ENCODE results near the gene CLEC18B. TPM values are rescaled to one million over a fixed set of nuclear protein-coding genes. Genes with fewer than 3 reads are reported as not detected.
A peak's percentile ranks its signal among the peaks of the same experiment; 100 is the strongest.

CLEC18B gene
- total and polyA plus RNA-seq, 2 of the 4 experiments (the other 2 are of a cell fraction): 0.17 TPM; not detected in 1

DNA sequence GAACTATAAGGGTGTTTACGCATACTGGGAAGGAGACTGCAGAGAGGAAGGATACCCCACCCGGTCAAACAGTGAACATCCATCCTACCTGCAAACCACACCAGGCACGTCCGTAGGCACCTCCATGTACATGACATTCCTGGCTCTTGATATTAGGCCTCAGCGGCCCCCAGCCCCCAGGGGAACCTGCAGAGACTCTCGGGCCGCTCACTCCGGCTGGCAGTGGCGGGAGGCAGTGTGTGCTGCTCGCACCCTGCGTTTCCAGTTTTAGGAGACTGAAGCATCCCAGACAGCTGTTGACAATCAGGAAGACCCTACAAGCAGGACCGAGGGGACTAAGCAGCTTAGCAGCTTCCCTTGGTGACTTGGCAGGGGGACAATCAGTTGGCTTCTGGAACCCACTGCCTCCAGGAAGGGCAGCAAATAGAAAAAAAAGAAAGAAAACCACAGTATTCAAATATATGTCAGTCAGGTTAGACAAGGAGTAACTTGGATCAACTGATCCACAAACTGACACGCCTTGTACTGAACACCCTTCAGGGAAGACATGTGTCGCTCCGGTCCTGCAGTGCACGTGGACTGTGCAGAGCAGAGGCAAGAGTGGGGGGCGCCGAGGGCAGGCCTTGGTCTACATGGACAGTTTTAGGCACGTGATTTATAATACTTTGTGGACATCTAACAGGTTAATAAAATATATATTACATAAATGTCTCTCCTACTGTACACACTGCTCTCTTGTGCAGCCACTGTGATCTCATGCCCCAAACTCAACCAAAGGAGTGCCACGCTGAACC lies 29.9 kb upstream of the CLEC18B start (continued):
- no peak for TF ChIP-seq CHD1 (IDR thresholded peaks at IDR 0.05; ENCODE audit: low read depth, low read length)

DNA sequence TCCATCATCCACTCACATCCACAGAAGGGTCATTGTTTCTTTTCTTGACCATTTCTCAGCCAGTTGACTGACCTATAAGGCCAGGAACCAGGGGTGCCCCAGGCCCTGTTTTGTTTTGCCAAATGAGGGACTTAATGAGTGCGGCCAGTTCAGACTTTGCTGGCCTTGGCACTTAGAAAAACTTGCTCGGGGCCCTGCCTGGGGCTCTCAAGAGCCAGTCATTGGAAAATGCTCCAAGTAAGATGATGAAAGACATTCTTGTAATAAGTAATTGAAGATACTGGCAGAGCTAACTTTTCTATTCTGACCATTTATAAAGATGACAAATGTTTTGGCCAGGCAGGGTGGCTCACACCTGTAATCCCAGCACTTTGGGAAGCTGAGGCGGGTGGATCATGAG lies 29.0 kb upstream of the CLEC18B start:
- H2AFZ ChIP-seq (replicated peaks; ENCODE audit: low read length, poor library complexity): no peak overlapping the region
- H3K4me2 ChIP-seq (ENCODE audit: low read depth, low read length): no peak overlapping the region
- H3K27me3 ChIP-seq (ENCODE audit: control insufficient read depth, insufficient read depth, low read length): no peaks in the 10 kb centered on the region
- H3K18ac ChIP-seq (ENCODE audit: low read depth, low read length): no peak overlapping the region
- H2AK9ac ChIP-seq (replicated peaks; ENCODE audit: low read depth, low read length, poor library complexity): no peak overlapping the region
- H4K20me1 ChIP-seq (ENCODE audit: insufficient read depth, low read length): peaks cover 13% of the 10 kb centered on the region; the same call in 1 of the 2 replicates
- no peak overlapping the region for H3K4me3 ChIP-seq (ENCODE audit: insufficient read depth, low read depth, low read length)
- H3K27ac ChIP-seq (ENCODE audit: insufficient read depth, low read length): peak overlapping the region; percentile 34; the same call in 1 of the 2 replicates
- H2AK5ac ChIP-seq (ENCODE audit: low read depth, low read length): peak overlapping the region; percentile 94
- in situ Hi-C loops (cut with MboI; ENCODE audit: low sequenced_read_pairs) (no loop called here), dilution Hi-C loops (cut with HindIII; ENCODE audit: low sequenced_read_pairs, unreplicated experiment) (no loop called here), intact Hi-C loops (cut with micrococcal nuclease) (no loop called here)
- ATAC-seq (ENCODE audit: low read depth) (no peak), DNase-seq (no peak)
- peak overlapping the region; percentile 71; the same call in 1 of the 3 replicates for H2BK15ac ChIP-seq (ENCODE audit: low read depth, low read length)
- H4K91ac ChIP-seq (ENCODE audit: insufficient read depth, low read depth, low read length): 0 out of 2 replicates have a peak overlapping the region, but pooled peaks have one; percentile 5
- ChIA-PET CTCF (interaction anchor here (1.1 to 1.6 kb wide), 2 partner anchors 7 to 26 kb away, joined by 3 to 5 read pairs; no protein-coding TSS in a partner anchor), POLR2A (ENCODE audit: unreplicated experiment) (no interaction called here)
- H3K14ac ChIP-seq (replicated peaks; ENCODE audit: low read depth, low read length): peak overlapping the region; percentile 70
- H3K56ac ChIP-seq (ENCODE audit: extremely low read depth, insufficient read depth, low read length): no peak overlapping the region
- H3K4ac ChIP-seq (ENCODE audit: low read depth, low read length): peak overlapping the region; percentile 31
- H2BK5ac ChIP-seq (ENCODE audit: low read depth, low read length, poor library complexity, severe bottlenecking): peak overlapping the region; percentile 40
- no TSS peak for BruUV-seq (replicated peaks)
- peak overlapping the region in 1 of 2 experiments; percentile 46; a peak in 1 of 4 replicates for H4K8ac ChIP-seq (ENCODE audit: low read depth in 2 of 2, low read length in 2 of 2)
- no peak overlapping the region for H4K5ac ChIP-seq (ENCODE audit: low read depth, low read length)
- 100% methylated on average over 2 of the region's 3 CpGs; no CpG with 5 or more reads in 1 of the 2 experiments for WGBS, 2 experiments (ENCODE audit: extremely low coverage in 2 of 2, insufficient read length in 1 of 2)
- 0 out of 2 replicates have a peak overlapping the region, but pooled peaks have one; percentile 8 for H2BK120ac ChIP-seq (ENCODE audit: low read depth, low read length)
- TF ChIP-seq MXI1 (IDR thresholded peaks at IDR 0.05; ENCODE audit: borderline replicate concordance, low read depth, low read length) (no peak), MAZ (IDR thresholded peaks at IDR 0.05; ENCODE audit: borderline replicate concordance, low read depth, low read length) (no peak)
- no peaks in the 10 kb centered on the region for H3K9me3 ChIP-seq (ENCODE audit: control insufficient read depth, insufficient read depth, low read length)
- H3K23ac ChIP-seq (ENCODE audit: low read depth, low read length): no peak overlapping the region; the same call in 1 of the 2 replicates
- peaks cover 29% of the 10 kb centered on the region for H3K36me3 ChIP-seq (ENCODE audit: control insufficient read depth, insufficient read depth, low read length)
- peak overlapping the region; percentile 38; the same call in 1 of the 2 replicates for H2BK20ac ChIP-seq (ENCODE audit: low read depth, low read length)
- H3K4me1 ChIP-seq (ENCODE audit: control insufficient read depth, insufficient read depth, low read length): peaks cover 10% of the 10 kb centered on the region
- H3K79me1 ChIP-seq (ENCODE audit: low read depth in 1 of 2, low read length in 2 of 2): peaks cover 7 to 48% of the 10 kb centered on the region in 2 experiments; a peak in 3 of 4 replicates
- H3K9me1 ChIP-seq (ENCODE audit: insufficient read depth, low read length): peaks cover 27% of the 10 kb centered on the region
- H3K9ac ChIP-seq (ENCODE audit: low read depth, low read length): no peak overlapping the region

Measured in IMR-90 (cell line).